ENCODE results near the gene WDFY1.

WDFY1 gene

DNA sequence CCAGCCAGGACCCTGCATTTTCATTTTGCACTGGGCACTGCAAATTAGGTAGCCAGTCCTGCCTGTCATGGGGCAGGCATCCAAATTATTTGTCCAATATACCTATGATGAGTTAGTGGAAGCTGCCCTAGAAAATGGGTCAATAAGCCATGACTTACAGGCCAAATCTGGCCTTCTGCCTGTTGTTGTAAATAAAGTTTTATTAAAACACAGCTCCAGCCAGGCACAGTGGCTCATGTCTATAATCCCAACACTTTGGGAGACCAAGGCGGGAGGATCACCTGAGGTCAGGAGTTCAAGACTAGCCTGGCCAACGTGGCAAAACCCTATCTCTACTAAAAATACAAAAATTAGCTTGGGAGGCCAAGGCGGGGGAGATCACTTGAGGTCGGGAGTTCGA, 116.0 kb downstream of the WDFY1 start:
- intact Hi-C loops (cut with DNase I): no loop called here
- DNase-seq: no peak

DNA sequence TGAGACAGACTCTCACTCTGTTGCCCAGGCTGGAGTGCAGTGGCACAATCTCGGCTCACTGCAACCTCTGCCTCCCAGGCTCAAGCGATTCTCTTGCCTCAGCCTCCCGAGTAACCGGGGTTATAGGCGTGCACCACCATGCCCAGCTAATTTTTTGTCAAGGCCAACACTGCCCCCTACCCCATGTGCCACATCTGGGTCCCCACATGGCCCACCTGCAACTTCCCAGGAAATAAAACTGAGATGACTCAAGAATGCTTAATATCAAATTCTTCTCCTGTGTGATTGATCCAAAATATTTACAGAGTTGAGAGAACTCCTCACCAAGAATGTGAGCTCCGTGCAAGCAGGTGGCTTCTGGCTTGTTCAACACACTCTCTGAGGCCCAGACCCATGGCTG, 116.8 kb downstream of the WDFY1 start:
- DNase-seq: no peak
- intact Hi-C loops (cut with DNase I): no loop called here

DNA sequence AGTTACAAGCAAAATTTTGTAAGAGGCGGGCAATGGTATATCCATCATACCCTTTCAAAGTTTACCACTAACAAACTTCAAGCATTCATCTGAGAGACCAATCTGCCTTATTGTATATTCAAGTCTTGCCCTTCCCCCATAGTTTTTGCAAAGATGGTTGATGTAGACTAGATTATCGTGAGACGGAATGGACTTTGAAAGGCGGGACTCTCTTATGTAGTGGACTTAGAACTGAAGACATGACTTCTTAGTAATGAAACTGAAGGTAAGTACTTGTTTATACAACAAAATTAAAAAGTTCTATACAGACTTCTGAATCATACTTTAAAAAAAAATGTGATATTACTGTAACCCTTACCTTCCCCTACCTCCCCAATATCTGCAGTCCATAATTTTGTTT, 118.1 kb downstream of the WDFY1 start:
- no peak for DNase-seq
- intact Hi-C loops (cut with DNase I): no loop called here

Data from posterior cingulate gyrus (tissue), 11 donors.